GM12891 (cell line): ENCODE results near the gene ADAT3.

ENCODE experiments used
- DNase-seq: peaks from one replicate; pipeline ENCODE4 v3.0.0; 2011; ENCODE audit warnings: low spot score; ENCODE audit not compliant: insufficient read length
- FAIRE-seq: peaks from 2 replicates; lab custom pipeline; 2011; peaks lifted over from hg19 to GRCh38; lab: Jason Lieb, UNC
- PAX5 ChIP-seq: IDR thresholded peaks from 2 replicates; pipeline ENCODE4 v1.6.1; 2011; ENCODE audit warnings: low read length, moderate library complexity, mild to moderate bottlenecking; ENCODE audit not compliant: insufficient read depth, severe bottlenecking
- POLR2A ChIP-seq: IDR thresholded peaks from 2 replicates; pipeline ENCODE4 v1.6.1; 2011; ENCODE audit warnings: low read depth, low read length, control low read depth
- POLR2AphosphoS5 ChIP-seq: IDR thresholded peaks from 2 replicates; pipeline ENCODE4 v1.6.1; 2011; ENCODE audit warnings: low read depth, low read length, control low read depth
- POU2F2 ChIP-seq: IDR thresholded peaks from 2 replicates; pipeline ENCODE4 v1.6.1; 2011; ENCODE audit warnings: low read depth, mild to moderate bottlenecking, control low read depth, low read length, moderate library complexity
- SPI1 ChIP-seq: IDR thresholded peaks from 2 replicates; pipeline ENCODE4 v1.6.1; 2011; ENCODE audit warnings: low read depth, low read length, control low read depth
- TAF1 ChIP-seq: IDR thresholded peaks from 2 replicates; pipeline ENCODE4 v1.6.1; 2011; ENCODE audit warnings: low read depth, low read length, control low read depth

Gene ADAT3

DNA sequence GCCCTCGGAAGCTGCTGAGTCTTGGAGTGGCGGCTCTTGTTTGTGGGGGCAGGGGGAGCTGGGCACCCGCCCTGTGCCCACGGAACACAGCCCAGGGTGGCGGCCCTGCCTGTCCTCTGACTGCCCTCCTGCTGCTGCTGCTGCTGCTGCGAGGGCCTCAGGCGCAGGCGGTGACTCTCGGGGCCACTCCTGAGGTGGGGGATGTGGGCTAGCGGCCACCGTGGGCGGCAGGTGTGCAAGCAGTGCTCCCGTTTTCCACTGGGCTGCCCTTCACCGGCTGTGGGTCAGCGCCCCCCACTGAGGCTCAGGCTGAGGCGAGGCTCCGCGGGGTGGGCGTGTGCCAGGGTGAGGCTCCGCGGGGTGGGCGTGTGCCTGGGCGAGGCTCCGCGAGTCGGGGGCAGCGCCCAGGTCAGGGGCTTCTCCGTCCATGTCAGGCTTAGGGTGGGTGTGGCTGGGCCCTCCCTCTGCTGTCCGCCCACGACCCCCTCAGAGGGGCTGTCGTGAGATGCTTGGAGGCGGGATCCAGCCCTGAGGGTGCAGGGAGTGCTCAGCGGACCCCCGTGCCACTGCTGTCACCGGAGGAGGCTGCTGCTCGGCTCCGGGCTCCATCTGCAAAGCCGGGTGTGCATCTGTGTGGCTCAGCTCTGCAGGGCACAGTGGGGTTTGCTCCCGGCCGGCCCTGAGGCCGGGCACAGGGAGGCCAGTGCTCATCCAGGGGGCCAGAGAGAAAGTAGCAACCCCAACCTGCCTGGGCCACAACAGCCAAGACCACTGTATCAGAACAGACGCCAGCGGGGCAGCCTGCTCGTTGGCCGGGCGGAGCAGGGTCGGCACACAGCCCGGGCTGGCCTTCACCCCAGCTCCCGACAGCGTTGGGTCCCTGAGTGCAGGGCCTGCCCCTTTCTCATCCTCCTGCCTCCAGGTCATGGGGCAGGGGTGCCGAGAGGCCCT is 50.2 kb downstream of the ADAT3 start:
- TF ChIP-seq TAF1 (no peak), PAX5 (no peak), POLR2AphosphoS5 (no peak), POLR2A (no peak), POU2F2 (no peak), SPI1 (no peak)
- no peak for FAIRE-seq
- DNase-seq, result no peak

DNA sequence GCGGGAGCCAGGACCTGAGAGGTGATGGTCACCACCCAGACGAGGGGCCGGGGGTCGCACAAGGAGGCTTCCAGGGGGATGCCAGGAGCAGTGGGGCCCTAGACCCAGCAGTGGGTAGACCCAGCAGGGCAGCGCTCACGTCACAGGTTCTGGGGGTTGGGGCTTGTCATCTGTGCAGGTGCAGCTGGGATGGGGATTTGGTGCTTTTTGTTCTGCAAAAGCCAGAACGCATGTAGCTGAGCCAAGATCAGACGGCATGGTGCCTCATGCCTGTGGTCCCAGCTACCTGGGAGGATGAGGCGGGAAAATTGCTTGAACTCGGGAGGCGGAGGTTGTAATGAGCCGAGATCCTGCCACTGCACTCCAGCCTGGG is 50.9 kb downstream of the ADAT3 start:
- FAIRE-seq (no peak), DNase-seq (no peak)
- TF ChIP-seq POLR2A, result no peak
- TF ChIP-seq POLR2AphosphoS5, result no peak
- no peak for TF ChIP-seq TAF1
- TF ChIP-seq PAX5, result no peak
- TF ChIP-seq SPI1, result no peak
- no peak for TF ChIP-seq POU2F2

GRCh38 chr19:1956868-1957492 is 51.8 kb downstream of the ADAT3 start:
- no peak for FAIRE-seq
- no peak for DNase-seq
- TF ChIP-seq POU2F2 (no peak), POLR2AphosphoS5 (no peak), TAF1 (no peak), POLR2A (no peak), PAX5 (no peak), SPI1 (no peak)

DNA sequence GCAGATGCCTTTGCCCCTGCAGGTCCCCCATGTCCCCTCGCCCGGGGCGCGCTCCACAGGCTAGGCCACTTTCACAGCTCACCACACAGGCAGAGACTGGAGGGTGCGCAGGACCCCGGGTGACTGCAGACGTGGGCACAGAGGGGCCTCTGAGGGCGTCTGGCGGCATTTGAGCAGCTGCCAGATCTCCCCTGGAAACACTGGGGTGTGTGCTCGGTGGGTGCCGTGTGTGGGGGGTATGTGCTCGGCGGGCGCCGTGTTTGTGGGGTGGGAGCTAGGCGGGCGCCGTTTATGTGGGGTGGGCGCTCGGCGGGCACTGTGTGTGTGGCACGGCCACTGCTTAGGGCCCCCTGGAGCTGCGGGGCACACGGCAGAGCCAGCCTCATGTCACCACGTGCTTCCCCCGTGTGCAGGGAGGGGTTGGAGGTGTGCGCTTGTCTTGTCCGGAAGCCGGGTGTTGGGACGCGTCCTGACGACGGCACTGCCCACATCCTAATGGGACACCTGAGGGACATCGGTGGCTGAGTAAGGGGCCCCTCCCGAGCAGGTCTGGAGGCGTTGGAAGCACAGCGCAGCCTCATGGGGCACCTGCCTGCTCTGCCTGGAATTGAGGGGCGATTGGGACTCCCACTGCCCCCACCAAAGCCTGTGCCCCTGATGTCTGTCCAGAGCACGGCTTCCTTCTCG is 52.5 kb downstream of the ADAT3 start:
- no peak for DNase-seq
- no peak for TF ChIP-seq PAX5
- TF ChIP-seq TAF1, result no peak
- no peak for FAIRE-seq

DNA sequence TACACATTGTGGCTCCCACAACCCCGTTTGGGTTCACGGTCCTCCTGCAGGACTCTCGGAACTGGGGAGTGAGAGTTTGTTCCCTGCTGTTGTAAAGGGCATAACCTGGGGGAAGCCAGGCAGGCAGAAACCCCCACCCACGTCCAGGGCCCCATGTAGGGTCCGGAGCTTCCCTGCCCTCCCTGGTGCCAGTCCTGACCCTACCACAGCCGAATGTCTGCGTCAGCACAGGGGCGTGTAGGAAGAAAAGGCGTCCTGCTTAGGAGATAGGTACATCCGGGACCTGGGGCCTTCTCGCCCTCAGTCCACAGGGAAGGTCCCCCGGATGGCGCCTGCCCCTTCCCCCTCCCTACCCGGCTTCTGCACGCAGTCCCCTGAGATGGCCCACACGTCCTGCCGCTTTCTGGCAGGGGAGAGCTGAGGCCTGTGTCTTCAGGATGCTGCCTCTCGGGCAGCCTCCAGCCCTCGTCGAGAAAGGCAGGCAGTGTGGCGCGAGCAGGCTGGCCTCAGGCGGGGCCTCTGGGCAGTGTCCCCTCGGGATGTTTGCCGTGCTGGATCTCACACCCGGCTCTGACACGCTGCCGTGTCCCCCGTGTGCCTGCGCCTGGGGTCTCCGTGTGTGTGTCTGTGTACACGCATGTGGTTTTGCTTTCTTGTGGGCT is 54.9 kb downstream of the ADAT3 start:
- DNase-seq, result no peak
- no peak for FAIRE-seq

DNA sequence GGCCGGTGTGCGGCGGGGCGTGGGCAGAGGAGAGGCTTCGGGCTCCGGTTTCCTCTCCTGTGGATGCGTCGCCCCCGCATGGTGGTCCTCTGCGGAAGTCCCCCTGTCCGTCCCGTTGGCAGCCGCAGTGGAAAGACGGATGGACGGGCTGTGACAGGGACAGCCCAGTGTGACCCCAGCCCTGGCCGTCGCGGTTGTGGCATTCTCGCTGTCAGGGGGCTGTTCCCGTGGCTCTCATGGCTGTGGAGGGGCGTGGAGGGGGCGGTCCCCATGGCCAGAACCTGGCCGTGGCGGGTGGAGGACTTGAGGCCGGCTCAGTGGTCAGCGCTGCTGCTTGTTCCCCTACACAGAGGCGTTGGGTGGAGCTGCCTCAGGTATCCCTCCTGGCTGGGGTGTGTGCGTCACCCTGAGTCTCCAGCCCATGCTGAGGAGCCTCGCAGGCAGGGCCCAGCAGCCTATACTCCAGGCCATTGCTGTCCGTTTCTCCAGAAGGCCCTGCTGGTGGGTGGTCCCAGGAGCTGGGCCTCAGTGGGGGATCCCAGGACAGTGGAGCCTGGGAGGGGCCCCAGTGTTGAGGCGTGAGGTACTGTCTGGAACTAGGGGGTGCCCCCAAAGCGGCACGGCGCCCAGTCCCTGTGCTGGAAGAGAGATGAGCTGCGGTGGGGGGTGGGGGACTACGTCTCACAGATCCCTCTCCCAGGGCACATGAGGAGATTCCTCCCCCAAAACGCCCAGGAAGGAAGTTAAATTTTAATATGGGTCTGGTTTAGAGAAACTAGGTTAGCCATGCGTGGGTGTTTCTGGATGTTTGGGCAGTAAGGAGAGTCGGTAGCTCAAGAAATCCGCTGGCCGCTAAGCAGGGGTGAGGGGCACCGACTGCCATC is 56.0 kb downstream of the ADAT3 start:
- FAIRE-seq (no peak), DNase-seq (no peak)
- TF ChIP-seq PAX5 (no peak), POU2F2 (no peak), SPI1 (no peak), POLR2A (no peak), POLR2AphosphoS5 (no peak)

More for the DNA sequence above, 54.9 kb downstream of the ADAT3 start:
- no peak for TF ChIP-seq TAF1
- no peak for TF ChIP-seq POLR2AphosphoS5
- TF ChIP-seq POU2F2, result no peak
- no peak for TF ChIP-seq PAX5
- TF ChIP-seq SPI1, result no peak
- no peak for TF ChIP-seq POLR2A

DNA sequence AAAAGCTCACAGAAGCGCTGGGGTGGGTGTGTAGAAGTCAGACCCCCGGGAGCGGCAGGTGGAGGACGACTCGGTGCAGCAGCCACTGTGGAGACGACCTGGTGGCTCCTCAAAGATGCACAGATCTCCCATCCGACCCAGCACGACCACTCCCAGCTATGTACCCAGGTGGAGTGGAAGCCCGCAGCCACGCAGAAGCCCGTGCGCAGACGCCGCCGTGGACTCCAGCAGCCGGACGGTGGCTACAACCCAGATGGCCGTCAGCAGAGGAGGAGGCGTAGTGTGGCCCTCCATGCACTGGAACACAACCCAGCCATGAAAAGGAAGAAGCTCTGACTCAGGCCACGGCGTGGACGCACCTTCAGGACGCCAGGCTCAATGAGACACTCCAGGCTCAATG is 57.5 kb downstream of the ADAT3 start:
- no peak for TF ChIP-seq TAF1
- no peak for TF ChIP-seq POLR2AphosphoS5
- no peak for TF ChIP-seq PAX5
- TF ChIP-seq POLR2A, result no peak
- DNase-seq, result no peak
- no peak for FAIRE-seq
